KOPT-K1 (cell line): ENCODE data around the gene WDR46.
"Not testable (repeated sequence)": the region's sequence is repeated elsewhere in the genome, so short reads cannot be mapped to it uniquely, and the experiment has no call there.

Experiments
- H3K27ac ChIP-seq: fragments of 200-600 bp; sonication (generic); 2 replicates; pipeline ENCODE4 v1.5.1; 2016; ENCODE audit warnings: antibody characterized with exemption, mild to moderate bottlenecking, low read depth, low read length; ENCODE audit not compliant: poor library complexity, severe bottlenecking
- H3K36me3 ChIP-seq: fragments of 200-600 bp; sonication (generic); 2 replicates; pipeline ENCODE4 v1.5.1; 2017; ENCODE audit warnings: antibody characterized with exemption, mild to moderate bottlenecking, low read length, moderate library complexity; ENCODE audit not compliant: insufficient read depth
- H3K9me3 ChIP-seq: fragments of 200-600 bp; sonication (generic); 2 replicates; pipeline ENCODE4 v1.5.1; 2017; ENCODE audit warnings: antibody characterized with exemption, low read length, mild to moderate bottlenecking; ENCODE audit not compliant: insufficient read depth, poor library complexity, severe bottlenecking

WDR46 gene

DNA sequence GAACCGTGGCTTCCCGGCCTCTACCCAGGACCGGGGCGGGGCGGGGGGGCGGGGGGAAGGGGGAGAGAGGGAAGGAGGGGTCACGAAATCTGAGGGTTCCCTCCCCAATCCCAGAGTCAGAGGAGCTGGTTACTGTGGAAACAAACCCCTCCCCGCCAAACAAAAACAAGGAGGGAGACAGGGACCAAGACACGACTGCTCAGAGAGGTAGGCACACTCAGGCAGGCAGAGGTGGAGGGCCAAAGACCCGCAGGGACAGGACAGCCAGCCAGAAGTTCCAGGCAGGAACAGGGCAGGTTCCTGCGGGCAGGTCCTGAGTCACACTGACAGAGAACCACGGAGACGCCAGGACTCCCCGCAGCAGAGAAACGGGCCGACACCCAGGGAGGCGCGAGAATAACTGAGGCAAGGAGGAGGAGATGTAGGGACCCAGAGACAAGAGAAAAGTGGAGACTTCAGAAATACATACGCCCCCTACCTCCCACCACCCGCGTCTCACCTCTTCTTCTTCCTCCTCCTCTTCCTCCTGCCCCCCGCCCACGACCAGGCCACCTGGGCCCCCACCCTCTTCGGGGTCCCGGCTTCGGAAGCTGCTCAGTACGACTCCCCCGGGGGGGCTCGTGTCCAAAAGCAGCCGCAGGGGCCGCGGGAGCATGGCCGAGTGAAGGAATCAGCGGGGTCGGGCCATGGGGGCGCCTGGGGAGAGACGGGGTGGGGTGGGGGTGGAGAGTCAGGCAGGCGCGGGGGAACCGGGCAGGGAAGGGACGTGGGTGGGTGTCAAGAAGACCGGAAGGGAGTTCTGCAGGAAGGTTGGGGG, 9.1 kb upstream of the WDR46 start:
- Histone ChIP-seq H3K36me3 (peaks cover 59% of the 10 kb centered on the region), H3K27ac (peak overlapping the region; percentile 96), H3K9me3 (no peaks in the 10 kb centered on the region)

GRCh38 chr6:33297406-33297955, 8.4 kb upstream of the WDR46 start:
- Histone ChIP-seq H3K36me3 (peaks cover 59% of the 10 kb centered on the region), H3K27ac (peak overlapping the region; percentile 32)

GRCh38 chr6:33296797-33297405, 7.9 kb upstream of the WDR46 start:
- Histone ChIP-seq H3K9me3 (no peaks in the 10 kb centered on the region), H3K27ac (no peak overlapping the region), H3K36me3 (peaks cover 59% of the 10 kb centered on the region)

More at GRCh38 chr6:33297406-33297955, 8.4 kb upstream of the WDR46 start:
- H3K9me3 ChIP-seq = no peaks in the 10 kb centered on the region

GRCh38 chr6:33295621-33296369, 6.8 kb upstream of the WDR46 start:
- H3K27ac ChIP-seq = no peak overlapping the region
- no peaks in the 10 kb centered on the region for H3K9me3 ChIP-seq
- peaks cover 59% of the 10 kb centered on the region for H3K36me3 ChIP-seq

- H3K27ac ChIP-seq = no peak overlapping the region
- H3K36me3 ChIP-seq = peaks cover 60% of the 10 kb centered on the region
These were observed 5.2 kb upstream of the WDR46 start for GRCh38 chr6:33294086-33294823.

GRCh38 chr6:33292996-33293682, 4.1 kb upstream of the WDR46 start:
- H3K27ac ChIP-seq = no peak overlapping the region
- peaks cover 60% of the 10 kb centered on the region for H3K36me3 ChIP-seq
- H3K9me3 ChIP-seq = no peaks in the 10 kb centered on the region

More at GRCh38 chr6:33294086-33294823, 5.2 kb upstream of the WDR46 start:
- H3K9me3 ChIP-seq = no peaks in the 10 kb centered on the region

GRCh38 chr6:33290459-33290858, 1.4 kb upstream of the WDR46 start:
- H3K36me3 ChIP-seq = peaks cover 72% of the 10 kb centered on the region
- H3K9me3 ChIP-seq = no peaks in the 10 kb centered on the region
- H3K27ac ChIP-seq = peak overlapping the region; percentile 68

GRCh38 chr6:33289784-33290315, 811 bp upstream of the WDR46 start:
- H3K36me3 ChIP-seq = peaks cover 72% of the 10 kb centered on the region
- no peaks in the 10 kb centered on the region for H3K9me3 ChIP-seq
- H3K27ac ChIP-seq = peak overlapping the region; percentile 68

GRCh38 chr6:33288141-33288920, 708 bp downstream of the WDR46 start:
- Histone ChIP-seq H3K9me3 (no peaks in the 10 kb centered on the region), H3K27ac (peak overlapping the region; percentile 68), H3K36me3 (peaks cover 72% of the 10 kb centered on the region)

DNA sequence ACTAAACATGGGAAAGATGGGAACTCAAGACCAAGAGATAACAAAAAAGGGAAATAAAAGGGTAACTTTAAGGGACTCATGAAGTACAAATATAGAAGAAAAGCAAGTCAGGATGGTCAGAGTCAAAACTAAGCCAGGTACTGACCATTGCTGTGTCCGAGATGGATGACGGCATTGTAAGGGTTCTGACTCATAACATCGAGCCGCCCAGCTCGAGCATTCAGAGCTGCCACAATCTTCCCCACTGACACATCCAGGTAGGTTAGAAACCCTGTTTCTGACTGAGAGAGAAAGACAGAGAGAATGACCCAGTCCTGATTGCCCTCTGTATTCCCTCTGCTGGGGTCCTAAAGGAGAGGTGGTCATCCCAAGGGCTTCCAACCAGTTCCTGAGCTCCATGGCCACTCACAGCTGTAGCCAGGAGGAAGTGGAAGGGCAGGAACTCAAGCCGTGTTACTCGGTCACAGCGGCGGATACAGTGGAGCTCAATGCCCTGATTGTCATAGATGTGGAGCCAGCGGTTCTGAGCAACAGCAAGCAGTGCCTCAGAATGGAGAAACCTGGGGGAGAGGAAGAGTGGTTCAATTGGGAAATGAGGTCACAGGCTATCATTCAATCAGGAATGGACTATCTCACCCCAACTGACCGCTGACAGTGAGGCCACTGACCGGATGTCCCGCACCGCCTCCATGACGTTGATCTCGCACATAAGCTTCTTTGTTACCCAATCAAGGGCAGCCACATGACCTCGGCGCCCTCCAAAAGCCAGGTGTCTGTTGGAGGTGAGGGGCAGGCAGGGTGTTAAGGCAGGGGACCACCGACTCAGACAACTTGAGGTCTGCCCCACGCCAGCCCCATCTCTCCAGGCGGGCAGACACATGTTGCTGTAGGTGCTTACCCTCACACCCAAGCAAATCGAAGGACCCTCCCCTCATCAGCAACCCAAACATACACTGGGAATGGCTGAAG, 1.8 kb downstream of the WDR46 start:
- Histone ChIP-seq H3K9me3 (no peaks in the 10 kb centered on the region), H3K27ac (no peak overlapping the region), H3K36me3 (peaks cover 72% of the 10 kb centered on the region)

GRCh38 chr6:33285214-33285613, 3.8 kb downstream of the WDR46 start:
- H3K27ac ChIP-seq, H3K9me3 ChIP-seq: not testable (repeated sequence)
- peaks cover 76% of the 10 kb centered on the region for H3K36me3 ChIP-seq

GRCh38 chr6:33280539-33280938, 8.5 kb downstream of the WDR46 start:
- peaks cover 90% of the 10 kb centered on the region for H3K36me3 ChIP-seq
- no peaks in the 10 kb centered on the region for H3K9me3 ChIP-seq
- H3K27ac ChIP-seq = no peak overlapping the region
